Measurements from ENCODE around the gene FAM219A. TPM values are rescaled to one million over a fixed set of nuclear protein-coding genes. Genes with fewer than 3 reads are reported as not detected.

Gene FAM219A
- total and polyA plus RNA-seq, 5 experiments from 2014 or later: 0.59 to 18.5 (median 1.1) TPM

Other genes starting within 250 kb of the FAM219A start
- gene KIF24, start 129.3 kb downstream of the FAM219A start, total RNA-seq: under 1 TPM; 0.19 to 0.44 TPM
- gene KIF24, start 129.3 kb downstream of the FAM219A start, polyA plus RNA-seq: not detected
- gene NUDT2, start 129.0 kb downstream of the FAM219A start, total RNA-seq: 10 to 100 TPM; 18.9 to 19.3 TPM
- 10 to 100 TPM; 28.0 to 71.2 (median 35.1) TPM for gene NUDT2, start 129.0 kb downstream of the FAM219A start, polyA plus RNA-seq
- 1 to 10 TPM; 1.2 to 1.5 TPM for gene MYORG, start 81.7 kb downstream of the FAM219A start, total RNA-seq
- gene MYORG, start 81.7 kb downstream of the FAM219A start, polyA plus RNA-seq: under 1 TPM; 0.17 to 0.39 (median 0.37) TPM
- not detected for gene DNAI1, start 235 bp upstream of the FAM219A start, total RNA-seq
- not detected for gene DNAI1, start 235 bp upstream of the FAM219A start, polyA plus RNA-seq
- under 1 TPM in 1 of 2 experiments, not detected in 1; 0.36 TPM for gene ENHO, start 64.4 kb upstream of the FAM219A start, total RNA-seq
- under 1 TPM; 0.19 to 0.24 (median 0.21) TPM for gene ENHO, start 64.4 kb upstream of the FAM219A start, polyA plus RNA-seq
- gene CNTFR, start 131.2 kb upstream of the FAM219A start, total RNA-seq: not detected
- not detected for gene CNTFR, start 131.2 kb upstream of the FAM219A start, polyA plus RNA-seq
- gene RPP25L, start 153.5 kb upstream of the FAM219A start, total RNA-seq: 10 to 100 TPM; 20.5 to 22.2 TPM
- gene RPP25L, start 153.5 kb upstream of the FAM219A start, polyA plus RNA-seq: 10 to 100 TPM; 28.7 to 51.7 (median 45.1) TPM
- 10 to 100 TPM; 60.0 to 69.6 TPM for gene DCTN3, start 161.9 kb upstream of the FAM219A start, total RNA-seq
- 100 to 1,000 TPM; 117 to 140 (median 124) TPM for gene DCTN3, start 161.9 kb upstream of the FAM219A start, polyA plus RNA-seq
- gene ARID3C, start 170.5 kb upstream of the FAM219A start, total RNA-seq: under 1 TPM in 1 of 2 experiments, not detected in 1; 0.27 TPM
- not detected for gene ARID3C, start 170.5 kb upstream of the FAM219A start, polyA plus RNA-seq
- gene SIGMAR1, start 179.2 kb upstream of the FAM219A start, total RNA-seq: 10 to 100 TPM; 37.7 to 39.8 TPM
- gene SIGMAR1, start 179.2 kb upstream of the FAM219A start, polyA plus RNA-seq: 10 to 100 TPM; 67.9 to 78.4 (median 71.8) TPM
- gene GALT, start 188.1 kb upstream of the FAM219A start, total RNA-seq: 100 to 1,000 TPM; 170 to 181 TPM
- 10 to 100 TPM; 38.2 to 46.7 (median 42.0) TPM for gene GALT, start 188.1 kb upstream of the FAM219A start, polyA plus RNA-seq
- 100 to 1,000 TPM; 135 to 144 TPM for gene IL11RA, start 193.6 kb upstream of the FAM219A start, total RNA-seq
- 1 to 10 TPM; 5.1 to 7.7 (median 6.1) TPM for gene IL11RA, start 193.6 kb upstream of the FAM219A start, polyA plus RNA-seq
- gene CCL27, start 204.1 kb upstream of the FAM219A start, total RNA-seq: not detected
- not detected for gene CCL27, start 204.1 kb upstream of the FAM219A start, polyA plus RNA-seq
- not detected for gene CCL19, start 232.7 kb upstream of the FAM219A start, total RNA-seq
- gene CCL19, start 232.7 kb upstream of the FAM219A start, polyA plus RNA-seq: not detected

Data from naive thymus-derived CD8-positive, alpha-beta T cell (primary cell).